Mesenchymal stem cell (in vitro differentiated cells and primary cell): ENCODE measurements around the gene SPRN.
A peak's percentile ranks its signal among the peaks of the same experiment; 100 is the strongest.

Source experiments
- DNase-seq: peaks from one replicate; pipeline ENCODE4 v3.0.0-alpha.2; 2013
- H2AFZ ChIP-seq: one replicate; pipeline ENCODE4 v1.6.1; 2013; ENCODE audit warnings: low read depth, mild to moderate bottlenecking, control low read depth, inconsistent platforms, low read length, moderate library complexity
- H2AK5ac ChIP-seq: 2 replicates; pipeline ENCODE4 v1.6.1; 2013; ENCODE audit warnings: low read length, moderate library complexity, mild to moderate bottlenecking, inconsistent platforms; ENCODE audit not compliant: severe bottlenecking
- H2BK120ac ChIP-seq: one replicate; pipeline ENCODE4 v1.6.1; 2013; ENCODE audit warnings: low read depth, mild to moderate bottlenecking, inconsistent platforms, low read length, moderate library complexity
- H2BK12ac ChIP-seq, 2 experiments: one replicate each; pipeline ENCODE4 v1.6.1; 2013; ENCODE audit warnings: inconsistent platforms in 2 of 2, low read length in 2 of 2, mild to moderate bottlenecking in 2 of 2, moderate library complexity in 2 of 2, control low read depth in 1 of 2
- H2BK15ac ChIP-seq: one replicate; pipeline ENCODE4 v1.6.1; 2013; ENCODE audit warnings: mild to moderate bottlenecking, low read depth, inconsistent platforms; ENCODE audit not compliant: poor library complexity, severe bottlenecking
- H2BK5ac ChIP-seq: 2 replicates; pipeline ENCODE4 v1.6.1; 2013; ENCODE audit warnings: low read depth, mild to moderate bottlenecking, low read length, control low read depth, inconsistent platforms; ENCODE audit not compliant: poor library complexity, severe bottlenecking
- H3K14ac ChIP-seq, 2 experiments: one replicate each; pipeline ENCODE4 v1.6.1; 2013; ENCODE audit warnings: inconsistent platforms in 2 of 2, low read length in 2 of 2, control low read depth in 1 of 2, mild to moderate bottlenecking in 1 of 2, moderate library complexity in 1 of 2
- H3K18ac ChIP-seq, 2 experiments: one replicate each; pipeline ENCODE4 v1.6.1; 2013; ENCODE audit warnings: inconsistent platforms in 2 of 2, low read length in 2 of 2, control low read depth in 1 of 2, low read depth in 1 of 2, mild to moderate bottlenecking in 1 of 2
- H3K23ac ChIP-seq, 2 experiments: one replicate each; pipeline ENCODE4 v1.6.1; 2013; ENCODE audit warnings: inconsistent platforms in 2 of 2, low read length in 2 of 2, mild to moderate bottlenecking in 2 of 2, moderate library complexity in 2 of 2, control low read depth in 1 of 2
- H3K27ac ChIP-seq: 2 replicates; pipeline ENCODE4 v1.5.1; 2013; ENCODE audit warnings: mild to moderate bottlenecking, moderate library complexity, low read length, control low read depth, inconsistent platforms; ENCODE audit not compliant: poor library complexity, severe bottlenecking
- H3K27me3 ChIP-seq, 2 experiments: 2 replicates each; pipeline versions ENCODE4 v1.6.1 to v1.7.0; 2013; ENCODE audit warnings: low read length in 2 of 2, mild to moderate bottlenecking in 2 of 2, moderate library complexity in 2 of 2, control low read depth in 1 of 2, inconsistent platforms in 1 of 2; ENCODE audit not compliant: control insufficient read depth in 1 of 2, insufficient read depth in 1 of 2
- H3K36me3 ChIP-seq, 2 experiments: 2 replicates each; pipeline versions ENCODE4 v1.6.1 to v1.7.0; 2013; ENCODE audit warnings: low read length in 2 of 2, control low read depth in 1 of 2, inconsistent platforms in 1 of 2, low read depth in 1 of 2, mild to moderate bottlenecking in 1 of 2; ENCODE audit not compliant: insufficient read depth in 2 of 2, control insufficient read depth in 1 of 2
- H3K4ac ChIP-seq, 2 experiments: one replicate each; pipeline ENCODE4 v1.6.1; 2013; ENCODE audit warnings: inconsistent platforms in 2 of 2, low read length in 2 of 2, mild to moderate bottlenecking in 2 of 2, moderate library complexity in 2 of 2, control low read depth in 1 of 2, low read depth in 1 of 2
- H3K4me1 ChIP-seq: 2 replicates; pipeline ENCODE4 v1.6.1; 2013; ENCODE audit warnings: low read depth, low read length, control low read depth; ENCODE audit not compliant: control insufficient read depth, insufficient read depth
- H3K4me2 ChIP-seq: 2 replicates; pipeline ENCODE4 v1.6.1; 2013; ENCODE audit warnings: low read length, mild to moderate bottlenecking, inconsistent platforms; ENCODE audit not compliant: poor library complexity, severe bottlenecking
- H3K4me3 ChIP-seq, 2 experiments: 2 replicates each; pipeline versions ENCODE4 v1.5.1 to v1.7.0; 2013; ENCODE audit warnings: low read length in 2 of 2, mild to moderate bottlenecking in 2 of 2, control low read depth in 1 of 2, low read depth in 1 of 2; ENCODE audit not compliant: insufficient read depth in 1 of 2
- H3K79me1 ChIP-seq: replicated peaks from 2 replicates; pipeline ENCODE4 v1.6.1; 2013; ENCODE audit warnings: mild to moderate bottlenecking, control low read depth, low read length, inconsistent platforms; ENCODE audit not compliant: poor library complexity, severe bottlenecking
- H3K9ac ChIP-seq: 2 replicates; pipeline ENCODE4 v1.7.0; 2013; ENCODE audit warnings: mild to moderate bottlenecking, low read length, moderate library complexity
- H3K9me3 ChIP-seq: 2 replicates; pipeline ENCODE4 v1.7.0; 2013; ENCODE audit warnings: mild to moderate bottlenecking, low read length; ENCODE audit not compliant: control insufficient read depth
- H4K8ac ChIP-seq: one replicate; pipeline ENCODE4 v1.6.1; 2013; ENCODE audit warnings: inconsistent platforms, mild to moderate bottlenecking, low read length, moderate library complexity
- H4K91ac ChIP-seq: one replicate; pipeline ENCODE4 v1.6.1; 2013; ENCODE audit warnings: mild to moderate bottlenecking, low read length, inconsistent platforms
- WGBS: methylation state at CpG from one replicate; pipeline ENCODE4 v1.1.7; 2013; ENCODE audit warnings: mixed read lengths; 5-methylcytosine and 5-hydroxymethylcytosine counted together

SPRN gene

GRCh38 chr10:133451346-133451745, 26.9 kb upstream of the SPRN start:
- Histone ChIP-seq H3K27me3 (no peaks in the 10 kb centered on the region), H3K4me1 (no peaks in the 10 kb centered on the region), H3K9ac (no peak overlapping the region), H3K4ac (no peak overlapping the region), H2AK5ac (no peak overlapping the region), H3K4me2 (no peak overlapping the region), H2BK15ac (no peak overlapping the region), H2BK12ac (no peak overlapping the region), H2BK5ac (no peak overlapping the region), H4K8ac (no peak overlapping the region), H3K23ac (no peak overlapping the region), H3K79me1 (no peaks in the 10 kb centered on the region), H3K14ac (no peak overlapping the region), H2AFZ (no peak overlapping the region), H4K91ac (no peak overlapping the region), H2BK120ac (no peak overlapping the region), H3K18ac (no peak overlapping the region), H3K27ac (no peak overlapping the region), H3K36me3 (peaks cover 0 to 2% of the 10 kb centered on the region in 2 experiments), H3K9me3 (peaks cover 32% of the 10 kb centered on the region), H3K4me3 (no peak overlapping the region)
- WGBS, result 0% methylated on average over 1 of the region's 4 CpGs
- no peak for DNase-seq

GRCh38 chr10:133448120-133448519, 23.7 kb upstream of the SPRN start:
- H3K79me1 ChIP-seq, result no peaks in the 10 kb centered on the region
- no peak overlapping the region for H2BK5ac ChIP-seq
- H3K9ac ChIP-seq, result no peak overlapping the region
- peak overlapping the region in 1 of 2 experiments; percentile 10 for H3K4me3 ChIP-seq
- no peak overlapping the region for H2AFZ ChIP-seq
- no peak overlapping the region for H3K18ac ChIP-seq
- no peak overlapping the region for H4K8ac ChIP-seq
- no peak overlapping the region for H3K4me2 ChIP-seq
- H3K27ac ChIP-seq, result no peak overlapping the region
- H3K4ac ChIP-seq, result no peak overlapping the region
- no peak overlapping the region for H3K23ac ChIP-seq
- H3K27me3 ChIP-seq, result no peaks in the 10 kb centered on the region
- no peak for DNase-seq
- H3K14ac ChIP-seq, result no peak overlapping the region
- peaks cover 32% of the 10 kb centered on the region for H3K9me3 ChIP-seq
- no peak overlapping the region for H4K91ac ChIP-seq
- H2AK5ac ChIP-seq, result no peak overlapping the region
- H2BK12ac ChIP-seq, result no peak overlapping the region
- no peak overlapping the region for H2BK120ac ChIP-seq
- H3K4me1 ChIP-seq, result peaks cover 1% of the 10 kb centered on the region
- peaks cover 4 to 20% of the 10 kb centered on the region in 2 experiments for H3K36me3 ChIP-seq
- no peak overlapping the region for H2BK15ac ChIP-seq

- WGBS, result 92% methylated on average over 8 of the region's 11 CpGs
- Histone ChIP-seq H3K14ac (no peak overlapping the region), H2BK15ac (no peak overlapping the region)
These were observed 22.6 kb upstream of the SPRN start for GRCh38 chr10:133446979-133447378.

GRCh38 chr10:133445751-133446708, 21.6 kb upstream of the SPRN start:
- Histone ChIP-seq H2AK5ac (no peak overlapping the region), H3K4me1 (peaks cover 12% of the 10 kb centered on the region), H3K23ac (no peak overlapping the region), H3K4ac (no peak overlapping the region), H3K14ac (no peak overlapping the region), H4K8ac (no peak overlapping the region), H4K91ac (no peak overlapping the region), H3K4me2 (no peak overlapping the region), H2BK15ac (no peak overlapping the region), H3K27ac (no peak overlapping the region), H3K27me3 (no peaks in the 10 kb centered on the region), H2AFZ (no peak overlapping the region), H2BK120ac (no peak overlapping the region), H3K36me3 (peaks cover 5 to 26% of the 10 kb centered on the region in 2 experiments), H2BK12ac (no peak overlapping the region), H3K79me1 (no peaks in the 10 kb centered on the region), H3K9me3 (peaks cover 32% of the 10 kb centered on the region), H3K9ac (no peak overlapping the region), H3K18ac (no peak overlapping the region), H3K4me3 (no peak overlapping the region), H2BK5ac (no peak overlapping the region)
- 95% methylated on average over 62 of the region's 80 CpGs for WGBS
- no peak for DNase-seq

More at GRCh38 chr10:133446979-133447378, 22.6 kb upstream of the SPRN start:
- H4K8ac ChIP-seq, result no peak overlapping the region
- H2BK5ac ChIP-seq, result no peak overlapping the region
- no peak overlapping the region for H2AK5ac ChIP-seq
- no peak overlapping the region for H3K4me2 ChIP-seq
- peaks cover 10% of the 10 kb centered on the region for H3K4me1 ChIP-seq
- H2BK120ac ChIP-seq, result no peak overlapping the region
- no peak overlapping the region for H4K91ac ChIP-seq
- peaks cover 32% of the 10 kb centered on the region for H3K9me3 ChIP-seq
- no peaks in the 10 kb centered on the region for H3K27me3 ChIP-seq
- no peaks in the 10 kb centered on the region for H3K79me1 ChIP-seq
- no peak for DNase-seq
- H3K4ac ChIP-seq, result no peak overlapping the region
- H3K18ac ChIP-seq, result no peak overlapping the region
- no peak overlapping the region for H3K4me3 ChIP-seq
- no peak overlapping the region for H2BK12ac ChIP-seq
- no peak overlapping the region for H3K9ac ChIP-seq
- no peak overlapping the region for H3K23ac ChIP-seq
- peaks cover 5 to 26% of the 10 kb centered on the region in 2 experiments for H3K36me3 ChIP-seq
- H2AFZ ChIP-seq, result no peak overlapping the region
- H3K27ac ChIP-seq, result no peak overlapping the region
